DND-41 (cell line): ENCODE data around the gene PRKCA.

Source experiments
- ATAC-seq: fragments of 200-7000 bp; cut with Tn5 transposase; 3 replicates; pipeline ENCODE4 v1.9.1; 2021; ENCODE audit warnings: low read depth; ENCODE audit not compliant: insufficient read depth
- DNase-seq: peaks from one replicate; pipeline ENCODE4 v3.0.0-alpha.2; 2020
- H2AFZ ChIP-seq: 2 replicates; pipeline ENCODE4 v1.6.0; 2012; ENCODE audit warnings: low read depth, low read length
- H3K27ac ChIP-seq: 2 replicates; pipeline ENCODE4 v1.5.1; 2012; ENCODE audit warnings: low read length, inconsistent platforms
- H3K27me3 ChIP-seq: fragments of 200-600 bp; sonication (generic); 2 replicates; pipeline ENCODE4 v1.6.0; 2012; ENCODE audit warnings: low read length, mild to moderate bottlenecking, inconsistent platforms; ENCODE audit not compliant: insufficient read depth, poor library complexity
- H3K36me3 ChIP-seq: 2 replicates; pipeline ENCODE4 v1.5.1; 2012; ENCODE audit warnings: low read length, inconsistent platforms; ENCODE audit not compliant: insufficient read depth
- H3K4me1 ChIP-seq: 2 replicates; pipeline ENCODE4 v1.5.1; 2012; ENCODE audit warnings: mild to moderate bottlenecking, low read length; ENCODE audit not compliant: insufficient read depth
- H3K4me2 ChIP-seq: 2 replicates; pipeline ENCODE4 v1.6.0; 2012; ENCODE audit warnings: mild to moderate bottlenecking, moderate library complexity, low read length, inconsistent platforms; ENCODE audit not compliant: insufficient read depth
- H3K4me3 ChIP-seq, 2 experiments: fragments of 200-600 bp in 1 of 2; shearing (Covaris generic) in 1 of 2; 2 replicates each; pipeline ENCODE4 v1.5.1; 2012 to 2016; ENCODE audit warnings: inconsistent platforms in 2 of 2, low read length in 2 of 2, mild to moderate bottlenecking in 2 of 2, low read depth in 1 of 2, moderate library complexity in 1 of 2
- H3K79me2 ChIP-seq: 2 replicates; pipeline ENCODE4 v1.6.0; 2012; ENCODE audit warnings: low read length, inconsistent platforms; ENCODE audit not compliant: insufficient read depth
- H3K9ac ChIP-seq: 2 replicates; pipeline ENCODE4 v1.6.0; 2012; ENCODE audit warnings: low read depth, mild to moderate bottlenecking, inconsistent platforms, low read length, moderate library complexity
- H3K9me3 ChIP-seq: 2 replicates; pipeline ENCODE4 v1.5.1; 2012; ENCODE audit warnings: low read length, moderate library complexity, mild to moderate bottlenecking, inconsistent platforms; ENCODE audit not compliant: insufficient read depth, severe bottlenecking
- H4K20me1 ChIP-seq: 2 replicates; pipeline ENCODE4 v1.6.0; 2012; ENCODE audit warnings: low read length; ENCODE audit not compliant: insufficient read depth
- EZH2 ChIP-seq: IDR thresholded peaks from 3 replicates; pipeline ENCODE4 v1.6.1; 2012; ENCODE audit warnings: borderline replicate concordance, low read depth, mild to moderate bottlenecking, moderate library complexity, low read length, inconsistent platforms; ENCODE audit not compliant: severe bottlenecking
- TF ChIP-seq, protein P1 (sequence below): IDR thresholded peaks from 2 replicates; pipeline ENCODE4 v1.5.1; 2012; ENCODE audit warnings: borderline replicate concordance, low read length, moderate library complexity, mild to moderate bottlenecking; ENCODE audit not compliant: poor library complexity, severe bottlenecking; ENCODE audit errors: extremely low read depth

PRKCA gene

GRCh38 chr17:66381701-66382362 is 79.4 kb downstream of the PRKCA start:
- no peak for TF ChIP-seq EZH2
- TF ChIP-seq, protein P1, sequence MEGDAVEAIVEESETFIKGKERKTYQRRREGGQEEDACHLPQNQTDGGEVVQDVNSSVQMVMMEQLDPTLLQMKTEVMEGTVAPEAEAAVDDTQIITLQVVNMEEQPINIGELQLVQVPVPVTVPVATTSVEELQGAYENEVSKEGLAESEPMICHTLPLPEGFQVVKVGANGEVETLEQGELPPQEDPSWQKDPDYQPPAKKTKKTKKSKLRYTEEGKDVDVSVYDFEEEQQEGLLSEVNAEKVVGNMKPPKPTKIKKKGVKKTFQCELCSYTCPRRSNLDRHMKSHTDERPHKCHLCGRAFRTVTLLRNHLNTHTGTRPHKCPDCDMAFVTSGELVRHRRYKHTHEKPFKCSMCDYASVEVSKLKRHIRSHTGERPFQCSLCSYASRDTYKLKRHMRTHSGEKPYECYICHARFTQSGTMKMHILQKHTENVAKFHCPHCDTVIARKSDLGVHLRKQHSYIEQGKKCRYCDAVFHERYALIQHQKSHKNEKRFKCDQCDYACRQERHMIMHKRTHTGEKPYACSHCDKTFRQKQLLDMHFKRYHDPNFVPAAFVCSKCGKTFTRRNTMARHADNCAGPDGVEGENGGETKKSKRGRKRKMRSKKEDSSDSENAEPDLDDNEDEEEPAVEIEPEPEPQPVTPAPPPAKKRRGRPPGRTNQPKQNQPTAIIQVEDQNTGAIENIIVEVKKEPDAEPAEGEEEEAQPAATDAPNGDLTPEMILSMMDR = no peak
- no peaks in the 10 kb centered on the region for H4K20me1 ChIP-seq

DNA sequence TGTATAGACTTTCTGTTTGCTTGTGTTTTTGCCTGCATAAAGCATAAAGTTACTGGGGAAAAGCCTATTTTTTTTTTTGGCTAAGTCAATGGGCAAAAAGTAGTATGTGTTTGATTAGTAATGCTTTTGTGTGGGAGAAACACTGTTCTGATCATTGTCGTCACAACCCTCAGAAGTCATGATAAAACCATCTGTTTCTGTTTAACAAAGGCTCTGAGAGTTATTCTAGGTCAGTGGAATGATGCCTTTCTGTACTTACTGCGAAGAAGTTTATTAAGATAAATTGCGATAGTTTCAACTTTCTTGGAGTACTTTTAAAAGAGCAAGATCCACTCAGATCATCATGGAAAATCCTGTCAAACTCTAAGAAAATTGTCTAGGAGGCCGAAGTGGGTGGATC is 80.9 kb downstream of the PRKCA start:
- Histone ChIP-seq H3K4me2 (no peak overlapping the region), H4K20me1 (peaks cover 2% of the 10 kb centered on the region; the same call in 1 of the 2 replicates), H3K27ac (no peak overlapping the region), H3K9me3 (no peaks in the 10 kb centered on the region), H3K4me3 (no peak overlapping the region), H3K9ac (no peak overlapping the region), H3K79me2 (peaks cover 81% of the 10 kb centered on the region), H3K27me3 (no peaks in the 10 kb centered on the region), H3K36me3 (peaks cover under 1% of the 10 kb centered on the region; the same call in 1 of the 2 replicates), H3K4me1 (no peaks in the 10 kb centered on the region), H2AFZ (no peak overlapping the region)
- no peak for ATAC-seq
- no peak for DNase-seq
- TF ChIP-seq, protein P1 = no peak
- no peak for TF ChIP-seq EZH2

More at GRCh38 chr17:66381701-66382362, 79.4 kb downstream of the PRKCA start:
- no peaks in the 10 kb centered on the region for H3K4me1 ChIP-seq
- no peak overlapping the region for H3K9ac ChIP-seq
- H3K27me3 ChIP-seq = no peaks in the 10 kb centered on the region
- ATAC-seq (no peak), DNase-seq (no peak)
- no peaks in the 10 kb centered on the region for H3K36me3 ChIP-seq
- no peak overlapping the region for H3K27ac ChIP-seq
- no peak overlapping the region for H3K4me2 ChIP-seq
- H3K9me3 ChIP-seq = no peaks in the 10 kb centered on the region
- H3K79me2 ChIP-seq = peaks cover 75% of the 10 kb centered on the region
- H2AFZ ChIP-seq = no peak overlapping the region
- H3K4me3 ChIP-seq = no peak overlapping the region

GRCh38 chr17:66386498-66387351 is 84.3 kb downstream of the PRKCA start:
- no peak overlapping the region for H3K9ac ChIP-seq
- H3K79me2 ChIP-seq = peaks cover 75% of the 10 kb centered on the region
- H3K27ac ChIP-seq = no peak overlapping the region
- H3K4me2 ChIP-seq = no peak overlapping the region
- H3K36me3 ChIP-seq = peaks cover 18% of the 10 kb centered on the region; the same call in 1 of the 2 replicates
- H3K4me1 ChIP-seq = peaks cover 14% of the 10 kb centered on the region
- no peak for ATAC-seq
- peaks cover 2% of the 10 kb centered on the region; the same call in 1 of the 2 replicates for H4K20me1 ChIP-seq
- TF ChIP-seq, protein P1 = no peak
- no peak for TF ChIP-seq EZH2
- no peak for DNase-seq
- no peaks in the 10 kb centered on the region for H3K27me3 ChIP-seq
- H3K9me3 ChIP-seq = no peaks in the 10 kb centered on the region
- no peak overlapping the region for H2AFZ ChIP-seq
- H3K4me3 ChIP-seq = no peak overlapping the region
